ENCODE measurements around the gene COL24A1. TPM values are rescaled to one million over a fixed set of nuclear protein-coding genes. Genes with fewer than 3 reads are reported as not detected.

Gene COL24A1
- total and polyA plus RNA-seq, 2 donors (not counting 1 experiment from before 2014, with no cell fraction given): not detected

- DNase-seq (no peak), ATAC-seq (ENCODE audit: low read depth) (no peak)
- Histone ChIP-seq H3K9me3 (ENCODE audit: control extremely low read depth in 1 of 3, control insufficient read depth in 2 of 3, insufficient read depth in 1 of 3, low read length in 2 of 3) (no peaks in the 10 kb centered on the region), H3K4me1 (ENCODE audit: control insufficient read depth in 2 of 2, insufficient read depth in 2 of 2, low read length in 2 of 2) (no peaks in the 10 kb centered on the region), H2AFZ (ENCODE audit: insufficient read depth, low read depth, low read length, poor library complexity, severe bottlenecking) (no peak overlapping the region), H3K27ac (ENCODE audit: low read length in 2 of 2) (no peak overlapping the region), H3K27me3 (replicated peaks in 1 of 4; ENCODE audit: control extremely low read depth in 1 of 4, control insufficient read depth in 3 of 4, insufficient read depth in 4 of 4, low read length in 3 of 4) (no peaks in the 10 kb centered on the region), H3K4me2 (replicated peaks; ENCODE audit: low read depth, low read length, poor library complexity, severe bottlenecking) (no peak overlapping the region), H3K4me3 (ENCODE audit: control extremely low read depth in 1 of 5, extremely low read depth in 1 of 5, insufficient read depth in 1 of 5, low read depth in 2 of 5, low read length in 4 of 5) (no peak overlapping the region), H4K20me1 (ENCODE audit: control insufficient read depth, insufficient read depth, low read length, poor library complexity, severe bottlenecking) (no peaks in the 10 kb centered on the region), H3K79me2 (ENCODE audit: control insufficient read depth, insufficient read depth, low read length) (no peaks in the 10 kb centered on the region), H3K36me3 (replicated peaks in 1 of 2; ENCODE audit: control extremely low read depth in 1 of 2, control insufficient read depth in 1 of 2, extremely low read depth in 1 of 2, insufficient read depth in 2 of 2, low read length in 1 of 2) (no peaks in the 10 kb centered on the region), H3K9ac (ENCODE audit: low read length) (no peak overlapping the region)
- H3K4me3 Mint-ChIP-seq: no peak overlapping the region
- H3K27ac Mint-ChIP-seq: no peak overlapping the region
- no peaks in the 10 kb centered on the region for H3K9me3 Mint-ChIP-seq (ENCODE audit: insufficient read depth)
- ChIA-PET POLR2A (no interaction called here), CTCF (no interaction called here)
- TF ChIP-seq EZH2 (IDR thresholded peaks at IDR 0.05; ENCODE audit: borderline replicate concordance, insufficient read depth, low read depth, low read length, poor library complexity, severe bottlenecking) (no peak), CTCF (IDR thresholded peaks at IDR 0.05) (no peak)
- intact Hi-C loops (cut with micrococcal nuclease): no loop called here
- no peaks in the 10 kb centered on the region for H3K4me1 Mint-ChIP-seq
- no CpG with 5 or more reads among the region's 2 CpGs for WGBS (ENCODE audit: insufficient coverage)
- H3K27me3 Mint-ChIP-seq: no peaks in the 10 kb centered on the region
These were observed 221.3 kb downstream of the COL24A1 start for GRCh38 chr1:85935234-85935633.

GRCh38 chr1:85934516-85934915 is 222.1 kb downstream of the COL24A1 start:
- DNase-seq: no peak
- no peaks in the 10 kb centered on the region for H3K27me3 Mint-ChIP-seq
- no peaks in the 10 kb centered on the region for H3K4me1 Mint-ChIP-seq
- Histone ChIP-seq H4K20me1 (ENCODE audit: control insufficient read depth, insufficient read depth, low read length, poor library complexity, severe bottlenecking) (no peaks in the 10 kb centered on the region), H3K9me3 (ENCODE audit: control extremely low read depth in 1 of 3, control insufficient read depth in 2 of 3, insufficient read depth in 1 of 3, low read length in 2 of 3) (no peaks in the 10 kb centered on the region), H3K27ac (ENCODE audit: low read length in 2 of 2) (no peak overlapping the region), H3K4me3 (ENCODE audit: control extremely low read depth in 1 of 5, extremely low read depth in 1 of 5, insufficient read depth in 1 of 5, low read depth in 2 of 5, low read length in 4 of 5) (no peak overlapping the region), H3K79me2 (ENCODE audit: control insufficient read depth, insufficient read depth, low read length) (no peaks in the 10 kb centered on the region), H3K4me1 (ENCODE audit: control insufficient read depth in 2 of 2, insufficient read depth in 2 of 2, low read length in 2 of 2) (no peaks in the 10 kb centered on the region), H3K9ac (ENCODE audit: low read length) (no peak overlapping the region), H3K4me2 (replicated peaks; ENCODE audit: low read depth, low read length, poor library complexity, severe bottlenecking) (no peak overlapping the region), H3K27me3 (replicated peaks in 1 of 4; ENCODE audit: control extremely low read depth in 1 of 4, control insufficient read depth in 3 of 4, insufficient read depth in 4 of 4, low read length in 3 of 4) (no peaks in the 10 kb centered on the region), H2AFZ (ENCODE audit: insufficient read depth, low read depth, low read length, poor library complexity, severe bottlenecking) (no peak overlapping the region), H3K36me3 (replicated peaks in 1 of 2; ENCODE audit: control extremely low read depth in 1 of 2, control insufficient read depth in 1 of 2, extremely low read depth in 1 of 2, insufficient read depth in 2 of 2, low read length in 1 of 2) (no peaks in the 10 kb centered on the region)
- TF ChIP-seq CTCF (IDR thresholded peaks at IDR 0.05) (no peak), EZH2 (IDR thresholded peaks at IDR 0.05; ENCODE audit: borderline replicate concordance, insufficient read depth, low read depth, low read length, poor library complexity, severe bottlenecking) (no peak)
- CTCF ChIA-PET: no interaction called here
- intact Hi-C loops (cut with micrococcal nuclease): no loop called here
- H3K9me3 Mint-ChIP-seq (ENCODE audit: insufficient read depth): no peaks in the 10 kb centered on the region
- H3K4me3 Mint-ChIP-seq: no peak overlapping the region
- POLR2A ChIA-PET: no interaction called here
- no peak overlapping the region for H3K27ac Mint-ChIP-seq
- ATAC-seq (ENCODE audit: low read depth): no peak
